ENCODE results near the gene KIAA0586.

Gene KIAA0586

GRCh38 chr14:58428118-58428683 lies 682 bp downstream of the KIAA0586 start:
- H3K36me3 ChIP-seq (ENCODE audit: insufficient read depth, low read length), result peaks cover 4% of the 10 kb centered on the region; the same call in 1 of the 2 replicates
- H3K4me2 ChIP-seq (ENCODE audit: low read depth, low read length, poor library complexity, severe bottlenecking), result peak overlapping the region; percentile 98
- H3K27me3 ChIP-seq (ENCODE audit: insufficient read depth, low read length, poor library complexity, severe bottlenecking), result no peaks in the 10 kb centered on the region
- H3K4me3 ChIP-seq (ENCODE audit: low read length, poor library complexity, severe bottlenecking), result peak overlapping the region; percentile 84
- no peak for TF ChIP-seq CTCF (conservative IDR thresholded peaks at IDR 0.05; ENCODE audit: low read length)
- TF ChIP-seq EZH2phosphoT487 (IDR thresholded peaks at IDR 0.05; ENCODE audit: borderline replicate concordance), result no peak
- peak overlapping the region; percentile 66 for H2AFZ ChIP-seq (ENCODE audit: low read length)
- H4K20me1 ChIP-seq (ENCODE audit: insufficient read depth, low read length, poor library complexity, severe bottlenecking), result peaks cover 18% of the 10 kb centered on the region
- peak overlapping the region; percentile 92 for H3K9ac ChIP-seq (ENCODE audit: low read depth, low read length, poor library complexity, severe bottlenecking)
- no peaks in the 10 kb centered on the region for H3K9me3 ChIP-seq (ENCODE audit: insufficient read depth, low read depth, low read length)
- H3K9me2 ChIP-seq (replicated peaks; ENCODE audit: low read depth, low read length), result no peaks in the 10 kb centered on the region
- H3K79me2 ChIP-seq (ENCODE audit: insufficient read depth, low read length), result peaks cover 73% of the 10 kb centered on the region
- H3K4me1 ChIP-seq (ENCODE audit: insufficient read depth, low read length, poor library complexity, severe bottlenecking), result peaks cover 29% of the 10 kb centered on the region
- H3F3A ChIP-seq (ENCODE audit: low read depth), result no peaks in the 10 kb centered on the region

- Histone ChIP-seq H3K36me3 (ENCODE audit: insufficient read depth, low read length) (peaks cover under 1% of the 10 kb centered on the region; the same call in 1 of the 2 replicates), H3K4me3 (ENCODE audit: low read length, poor library complexity, severe bottlenecking) (peak overlapping the region; percentile 84), H3K4me1 (ENCODE audit: insufficient read depth, low read length, poor library complexity, severe bottlenecking) (peaks cover 26% of the 10 kb centered on the region), H3K9me3 (ENCODE audit: insufficient read depth, low read depth, low read length) (no peaks in the 10 kb centered on the region), H3F3A (ENCODE audit: low read depth) (no peaks in the 10 kb centered on the region), H3K27me3 (ENCODE audit: insufficient read depth, low read length, poor library complexity, severe bottlenecking) (no peaks in the 10 kb centered on the region), H3K9ac (ENCODE audit: low read depth, low read length, poor library complexity, severe bottlenecking) (peak overlapping the region; percentile 92), H3K79me2 (ENCODE audit: insufficient read depth, low read length) (peaks cover 64% of the 10 kb centered on the region), H4K20me1 (ENCODE audit: insufficient read depth, low read length, poor library complexity, severe bottlenecking) (peaks cover 18% of the 10 kb centered on the region), H2AFZ (ENCODE audit: low read length) (no peak overlapping the region), H3K9me2 (replicated peaks; ENCODE audit: low read depth, low read length) (no peaks in the 10 kb centered on the region), H3K4me2 (ENCODE audit: low read depth, low read length, poor library complexity, severe bottlenecking) (peak overlapping the region; percentile 98)
- no peak for TF ChIP-seq EZH2phosphoT487 (IDR thresholded peaks at IDR 0.05; ENCODE audit: borderline replicate concordance)
- no peak for TF ChIP-seq CTCF (conservative IDR thresholded peaks at IDR 0.05; ENCODE audit: low read length)
These were observed 2.6 kb downstream of the KIAA0586 start for GRCh38 chr14:58430156-58430555.

- Histone ChIP-seq H3K79me2 (ENCODE audit: insufficient read depth, low read length) (no peaks in the 10 kb centered on the region), H3K9me3 (ENCODE audit: insufficient read depth, low read depth, low read length) (no peaks in the 10 kb centered on the region), H3K4me3 (ENCODE audit: low read length, poor library complexity, severe bottlenecking) (no peak overlapping the region), H3K9me2 (replicated peaks; ENCODE audit: low read depth, low read length) (no peaks in the 10 kb centered on the region), H4K20me1 (ENCODE audit: insufficient read depth, low read length, poor library complexity, severe bottlenecking) (no peaks in the 10 kb centered on the region), H3K4me2 (ENCODE audit: low read depth, low read length, poor library complexity, severe bottlenecking) (no peak overlapping the region), H2AFZ (ENCODE audit: low read length) (no peak overlapping the region), H3F3A (ENCODE audit: low read depth) (no peaks in the 10 kb centered on the region), H3K27me3 (ENCODE audit: insufficient read depth, low read length, poor library complexity, severe bottlenecking) (no peaks in the 10 kb centered on the region), H3K4me1 (ENCODE audit: insufficient read depth, low read length, poor library complexity, severe bottlenecking) (no peaks in the 10 kb centered on the region), H3K9ac (ENCODE audit: low read depth, low read length, poor library complexity, severe bottlenecking) (no peak overlapping the region), H3K36me3 (ENCODE audit: insufficient read depth, low read length) (peaks cover 46% of the 10 kb centered on the region; the same call in 1 of the 2 replicates)
- TF ChIP-seq CTCF (conservative IDR thresholded peaks at IDR 0.05; ENCODE audit: low read length) (no peak), EZH2phosphoT487 (IDR thresholded peaks at IDR 0.05; ENCODE audit: borderline replicate concordance) (no peak)
These were observed 12.0 kb downstream of the KIAA0586 start for GRCh38 chr14:58439476-58439875.

All from Loucy (cell line).